ENCODE results near the gene TMC3.

GRCh38 chr15:81384891-81385720 is 11.1 kb upstream of the TMC3 start:
- TF ChIP-seq CTCF (IDR thresholded peaks at IDR 0.05) (no peak), PBX3 (IDR thresholded peaks at IDR 0.05) (no peak), SMC3 (IDR thresholded peaks at IDR 0.05) (no peak), ZSCAN20 (CRISPR knock-in tag; IDR thresholded peaks at IDR 0.05) (no peak), ZFP36 (IDR thresholded peaks at IDR 0.05; ENCODE audit: borderline replicate concordance, partially characterized antibody) (no peak), PHF8 (IDR thresholded peaks at IDR 0.05; ENCODE audit: borderline replicate concordance, low read depth) (no peak), JUNB (IDR thresholded peaks at IDR 0.05) (no peak), CEBPB (IDR thresholded peaks at IDR 0.05) (no peak), POLR2A (IDR thresholded peaks at IDR 0.05; ENCODE audit: low read length) (no peak)
